Type B pancreatic cell (in vitro differentiated cells): ENCODE measurements around the gene ADGRV1. TPM values are rescaled to one million over a fixed set of nuclear protein-coding genes. Genes with fewer than 3 reads are reported as not detected.

Experiments used
- DNase-seq: peaks from one replicate; pipeline ENCODE4 v3.0.0; 2021; ENCODE audit warnings: mixed read lengths; ENCODE audit not compliant: unreplicated experiment; ENCODE audit errors: extremely low spot score
- H3K27ac Mint-ChIP-seq: 2 replicates; pipeline ENCODE4 v1.8.0; 2021; ENCODE audit warnings: mild to moderate bottlenecking, mixed read lengths
- H3K27me3 Mint-ChIP-seq: 2 replicates; pipeline ENCODE4 v1.8.0; 2021; ENCODE audit warnings: mixed read lengths
- H3K36me3 Mint-ChIP-seq: 2 replicates; pipeline ENCODE4 v1.8.0; 2021; ENCODE audit warnings: mixed read lengths
- H3K4me1 Mint-ChIP-seq: one replicate; pipeline ENCODE4 v1.8.0; 2021; ENCODE audit warnings: mixed read lengths; ENCODE audit not compliant: unreplicated experiment
- H3K4me3 Mint-ChIP-seq: 2 replicates; pipeline ENCODE4 v1.8.0; 2021; ENCODE audit warnings: mild to moderate bottlenecking, mixed read lengths
- H3K9me3 Mint-ChIP-seq: 2 replicates; pipeline ENCODE4 v1.8.0; 2021; ENCODE audit warnings: mixed read lengths
- CTCF ChIP-seq: fragments of 200-600 bp; sonication (generic); conservative IDR thresholded peaks from 2 replicates; pipeline ENCODE4 v1.5.0; 2021; ENCODE audit warnings: antibody characterized with exemption, mild to moderate bottlenecking
- total RNA-seq: library from RNA; stranded (reverse); gene quantifications from 2 replicates; pipeline ENCODE4 v1.2.1, GENCODE V29; 2021; ENCODE audit warnings: low replicate concordance

The ADGRV1 gene
- total RNA-seq, 1 donor from 2014 or later = 29.5 TPM

GRCh38 chr5:90987726-90988125 is 429.1 kb downstream of the ADGRV1 start:
- H3K27ac Mint-ChIP-seq = no peak overlapping the region
- H3K4me1 Mint-ChIP-seq = peaks cover 7% of the 10 kb centered on the region
- no peak for DNase-seq
- no peaks in the 10 kb centered on the region for H3K27me3 Mint-ChIP-seq
- TF ChIP-seq CTCF = no peak
- H3K36me3 Mint-ChIP-seq = no peaks in the 10 kb centered on the region
- no peaks in the 10 kb centered on the region for H3K9me3 Mint-ChIP-seq
- H3K4me3 Mint-ChIP-seq = no peak overlapping the region

GRCh38 chr5:90991201-90991600 is 432.6 kb downstream of the ADGRV1 start:
- TF ChIP-seq CTCF = no peak
- H3K4me1 Mint-ChIP-seq = no peaks in the 10 kb centered on the region
- no peak overlapping the region for H3K27ac Mint-ChIP-seq
- no peak for DNase-seq
- peaks cover 9% of the 10 kb centered on the region for H3K9me3 Mint-ChIP-seq
- H3K36me3 Mint-ChIP-seq = no peaks in the 10 kb centered on the region
- no peak overlapping the region for H3K4me3 Mint-ChIP-seq
- no peaks in the 10 kb centered on the region for H3K27me3 Mint-ChIP-seq

GRCh38 chr5:90994796-90995195 is 436.2 kb downstream of the ADGRV1 start:
- H3K4me3 Mint-ChIP-seq = no peak overlapping the region
- no peaks in the 10 kb centered on the region for H3K4me1 Mint-ChIP-seq
- H3K27me3 Mint-ChIP-seq = no peaks in the 10 kb centered on the region
- no peaks in the 10 kb centered on the region for H3K36me3 Mint-ChIP-seq
- peaks cover 9% of the 10 kb centered on the region for H3K9me3 Mint-ChIP-seq
- TF ChIP-seq CTCF = no peak
- DNase-seq = no peak
- no peak overlapping the region for H3K27ac Mint-ChIP-seq

- TF ChIP-seq CTCF = no peak
- H3K9me3 Mint-ChIP-seq = peaks cover 9% of the 10 kb centered on the region
- no peak overlapping the region for H3K4me3 Mint-ChIP-seq
- no peaks in the 10 kb centered on the region for H3K27me3 Mint-ChIP-seq
- no peak for DNase-seq
- no peaks in the 10 kb centered on the region for H3K36me3 Mint-ChIP-seq
- H3K27ac Mint-ChIP-seq = no peak overlapping the region
- no peaks in the 10 kb centered on the region for H3K4me1 Mint-ChIP-seq
Measured at GRCh38 chr5:90996089-90996488, 437.5 kb downstream of the ADGRV1 start.

- no peaks in the 10 kb centered on the region for H3K4me1 Mint-ChIP-seq
- no peak for TF ChIP-seq CTCF
- no peak overlapping the region for H3K4me3 Mint-ChIP-seq
- DNase-seq = no peak
- H3K27ac Mint-ChIP-seq = no peak overlapping the region
- no peaks in the 10 kb centered on the region for H3K27me3 Mint-ChIP-seq
- peaks cover 9% of the 10 kb centered on the region for H3K9me3 Mint-ChIP-seq
- H3K36me3 Mint-ChIP-seq = no peaks in the 10 kb centered on the region
Measured at GRCh38 chr5:90997082-90997481, 438.5 kb downstream of the ADGRV1 start.

- TF ChIP-seq CTCF = no peak
- Mint-ChIP-seq H3K9me3 (no peaks in the 10 kb centered on the region), H3K36me3 (no peaks in the 10 kb centered on the region), H3K27ac (no peak overlapping the region), H3K4me3 (no peak overlapping the region), H3K4me1 (no peaks in the 10 kb centered on the region), H3K27me3 (no peaks in the 10 kb centered on the region)
- no peak for DNase-seq
Measured at GRCh38 chr5:91000743-91001142, 442.1 kb downstream of the ADGRV1 start.
